Stimulated activated CD4-positive, alpha-beta T cell treated with anti-CD3 and anti-CD28 coated beads, Interleukin-2, amount 100 ng/mL, for 48 hours (primary cell): ENCODE measurements around the gene SEPTIN10.
"Not testable (repeated sequence)": the region's sequence is repeated elsewhere in the genome, so short reads cannot be mapped to it uniquely, and the experiment has no call there.

ENCODE experiments used
- DNase-seq, 2 donors: peaks; one replicate each; pipeline ENCODE4 v3.0.0-alpha.2; 2020

The SEPTIN10 gene

GRCh38 chr2:109613922-109614714 lies at the start of gene SEPTIN10, which contains the start of gene SOWAHC:
Gene SEPTIN10, minus strand, starts transcription at chr2:109613966. Its CDS starts 139 bp downstream, at chr2:109613827.
Gene SOWAHC, plus strand, starts transcription at chr2:109614364. Its CDS starts 126 bp downstream, at chr2:109614490.
- peak; percentile 67 to 83 for DNase-seq

- no peak for DNase-seq
Observed at GRCh38 chr2:109662889-109663288, 49.1 kb upstream of the SEPTIN10 start.

GRCh38 chr2:109660046-109660860 lies 46.5 kb upstream of the SEPTIN10 start:
- no peak for DNase-seq

- no peak for DNase-seq
Observed at GRCh38 chr2:109659396-109660045, 45.8 kb upstream of the SEPTIN10 start.

GRCh38 chr2:109655287-109655686 lies 41.5 kb upstream of the SEPTIN10 start:
- DNase-seq, result no peak

- DNase-seq, result no peak
Observed at GRCh38 chr2:109654326-109655050, 40.7 kb upstream of the SEPTIN10 start.

GRCh38 chr2:109649736-109650695 lies 36.2 kb upstream of the SEPTIN10 start:
- DNase-seq, result no peak

GRCh38 chr2:109648041-109648527 lies 34.3 kb upstream of the SEPTIN10 start:
- DNase-seq, result no peak

- DNase-seq, result no peak
Observed at GRCh38 chr2:109647636-109648035, 33.9 kb upstream of the SEPTIN10 start.

GRCh38 chr2:109646961-109647360 lies 33.2 kb upstream of the SEPTIN10 start:
- DNase-seq, result no peak

- DNase-seq, result no peak
Observed at GRCh38 chr2:109645412-109646184, 31.8 kb upstream of the SEPTIN10 start.

- no peak for DNase-seq
Observed at GRCh38 chr2:109644571-109645275, 31.0 kb upstream of the SEPTIN10 start.

- DNase-seq, result not testable (repeated sequence)
Observed at GRCh38 chr2:109640000-109640399, 26.2 kb upstream of the SEPTIN10 start.

GRCh38 chr2:109638795-109639194 lies 25.0 kb upstream of the SEPTIN10 start:
- no peak for DNase-seq

GRCh38 chr2:109637749-109638570 lies 24.2 kb upstream of the SEPTIN10 start:
- DNase-seq, result no peak

- DNase-seq, result no peak
Observed at GRCh38 chr2:109636317-109636716, 22.6 kb upstream of the SEPTIN10 start.

- DNase-seq, result no peak
Observed at GRCh38 chr2:109635426-109636304, 21.9 kb upstream of the SEPTIN10 start.
